ENCODE measurements around the gene PTPRO. TPM values are rescaled to one million over a fixed set of nuclear protein-coding genes. Genes with fewer than 3 reads are reported as not detected.
A peak's percentile ranks its signal among the peaks of the same experiment; 100 is the strongest.

The PTPRO gene
- total RNA-seq, 1 experiment from 2014 or later = 2.8 TPM

DNA sequence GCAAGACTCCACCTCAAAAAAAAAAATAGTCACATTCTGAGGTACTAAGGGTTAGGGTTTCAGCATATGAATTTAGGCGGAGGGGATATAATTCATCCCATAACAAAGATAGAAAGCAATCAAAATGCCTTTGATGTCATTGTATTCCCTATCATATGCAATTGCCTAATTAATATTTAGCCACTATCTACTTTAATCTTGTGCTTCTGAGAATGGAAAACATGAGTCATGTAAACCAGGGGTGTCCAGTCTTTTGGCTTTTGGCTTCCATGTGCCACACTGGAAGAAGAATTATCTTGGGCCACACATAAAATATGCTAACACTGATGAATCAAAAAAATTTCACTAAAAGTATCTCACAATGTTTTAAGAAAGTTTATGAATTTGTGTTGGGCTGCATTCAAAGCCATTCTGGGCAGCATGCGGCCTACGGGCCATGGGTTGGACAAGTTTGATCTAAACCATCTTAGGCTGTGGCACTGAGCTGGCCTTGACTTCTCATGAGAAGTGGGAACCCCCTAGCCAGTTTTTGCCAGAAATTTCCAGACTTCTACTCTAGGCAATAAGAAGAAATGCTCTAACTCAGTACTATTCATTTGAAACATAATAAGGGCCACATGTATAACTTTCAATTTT, 219.8 kb downstream of the PTPRO start:
- Histone ChIP-seq H3K4me3 (ENCODE audit: low read depth, low read length, poor library complexity, severe bottlenecking) (no peak overlapping the region), H3K4me1 (ENCODE audit: insufficient read depth, low read length, poor library complexity, severe bottlenecking) (no peaks in the 10 kb centered on the region), H3K9me3 (ENCODE audit: low read depth, low read length, poor library complexity, severe bottlenecking) (no peaks in the 10 kb centered on the region), H3K27me3 (replicated peaks; ENCODE audit: insufficient read depth, low read depth, low read length, poor library complexity) (no peaks in the 10 kb centered on the region), H3K27ac (ENCODE audit: low read depth, low read length, poor library complexity, severe bottlenecking) (no peak overlapping the region), H3K36me3 (ENCODE audit: insufficient read depth, low read length, poor library complexity, severe bottlenecking) (no peaks in the 10 kb centered on the region)
- POLR2A ChIA-PET (ENCODE audit: low non-redundant PET) = no interaction called here
- CTCF ChIA-PET = no interaction called here
- BruUV-seq (replicated peaks) = no TSS peak
- no peak for DNase-seq (ENCODE audit: low spot score)
- intact Hi-C loops (cut with micrococcal nuclease; ENCODE audit: unreplicated experiment) = no loop called here
- TF ChIP-seq, protein P1, sequence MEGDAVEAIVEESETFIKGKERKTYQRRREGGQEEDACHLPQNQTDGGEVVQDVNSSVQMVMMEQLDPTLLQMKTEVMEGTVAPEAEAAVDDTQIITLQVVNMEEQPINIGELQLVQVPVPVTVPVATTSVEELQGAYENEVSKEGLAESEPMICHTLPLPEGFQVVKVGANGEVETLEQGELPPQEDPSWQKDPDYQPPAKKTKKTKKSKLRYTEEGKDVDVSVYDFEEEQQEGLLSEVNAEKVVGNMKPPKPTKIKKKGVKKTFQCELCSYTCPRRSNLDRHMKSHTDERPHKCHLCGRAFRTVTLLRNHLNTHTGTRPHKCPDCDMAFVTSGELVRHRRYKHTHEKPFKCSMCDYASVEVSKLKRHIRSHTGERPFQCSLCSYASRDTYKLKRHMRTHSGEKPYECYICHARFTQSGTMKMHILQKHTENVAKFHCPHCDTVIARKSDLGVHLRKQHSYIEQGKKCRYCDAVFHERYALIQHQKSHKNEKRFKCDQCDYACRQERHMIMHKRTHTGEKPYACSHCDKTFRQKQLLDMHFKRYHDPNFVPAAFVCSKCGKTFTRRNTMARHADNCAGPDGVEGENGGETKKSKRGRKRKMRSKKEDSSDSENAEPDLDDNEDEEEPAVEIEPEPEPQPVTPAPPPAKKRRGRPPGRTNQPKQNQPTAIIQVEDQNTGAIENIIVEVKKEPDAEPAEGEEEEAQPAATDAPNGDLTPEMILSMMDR (conservative IDR thresholded peaks at IDR 0.05; ENCODE audit: low read depth, low read length) = no peak
- TF ChIP-seq EZH2 (IDR thresholded peaks at IDR 0.05; ENCODE audit: borderline replicate concordance, low read depth, low read length, poor library complexity, severe bottlenecking) = no peak

- TF ChIP-seq, protein P1 (conservative IDR thresholded peaks at IDR 0.05; ENCODE audit: low read depth, low read length) = no peak
- TF ChIP-seq EZH2 (IDR thresholded peaks at IDR 0.05; ENCODE audit: borderline replicate concordance, low read depth, low read length, poor library complexity, severe bottlenecking) = no peak
- CTCF ChIA-PET = no interaction called here
- H3K36me3 ChIP-seq (ENCODE audit: insufficient read depth, low read length, poor library complexity, severe bottlenecking) = no peaks in the 10 kb centered on the region
- no peaks in the 10 kb centered on the region for H3K27me3 ChIP-seq (replicated peaks; ENCODE audit: insufficient read depth, low read depth, low read length, poor library complexity)
- no TSS peak for BruUV-seq (replicated peaks)
- POLR2A ChIA-PET (ENCODE audit: low non-redundant PET) = no interaction called here
- H3K9me3 ChIP-seq (ENCODE audit: low read depth, low read length, poor library complexity, severe bottlenecking) = no peaks in the 10 kb centered on the region
- intact Hi-C loops (cut with micrococcal nuclease; ENCODE audit: unreplicated experiment) = no loop called here
- no peak overlapping the region for H3K4me3 ChIP-seq (ENCODE audit: low read depth, low read length, poor library complexity, severe bottlenecking)
- no peaks in the 10 kb centered on the region for H3K4me1 ChIP-seq (ENCODE audit: insufficient read depth, low read length, poor library complexity, severe bottlenecking)
- no peak overlapping the region for H3K27ac ChIP-seq (ENCODE audit: low read depth, low read length, poor library complexity, severe bottlenecking)
- DNase-seq (ENCODE audit: low spot score) = no peak
Measured at GRCh38 chr12:15543347-15543746, 221.0 kb downstream of the PTPRO start.

DNA sequence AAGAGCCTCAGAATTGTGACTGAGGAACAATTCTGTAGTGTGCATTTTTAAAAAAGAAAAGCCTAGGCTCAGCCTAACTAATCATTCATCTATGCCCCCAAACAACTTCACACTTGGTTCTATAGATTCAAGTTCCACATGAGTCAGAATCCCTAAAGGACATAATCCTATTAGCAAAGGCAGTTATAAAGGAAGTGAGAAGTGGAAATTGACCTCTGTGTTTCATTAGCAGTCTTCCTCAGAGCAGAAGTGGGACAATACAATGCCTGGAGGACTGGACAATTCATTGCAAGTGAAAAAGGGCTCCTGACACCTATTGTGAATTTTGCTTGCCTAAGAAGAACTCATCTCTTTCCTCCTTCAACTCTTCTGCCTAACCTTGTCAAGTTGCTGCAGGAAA, 222.3 kb downstream of the PTPRO start:
- intact Hi-C loops (cut with micrococcal nuclease; ENCODE audit: unreplicated experiment) = no loop called here
- Histone ChIP-seq H3K4me1 (ENCODE audit: insufficient read depth, low read length, poor library complexity, severe bottlenecking) (no peaks in the 10 kb centered on the region), H3K27me3 (replicated peaks; ENCODE audit: insufficient read depth, low read depth, low read length, poor library complexity) (no peaks in the 10 kb centered on the region), H3K4me3 (ENCODE audit: low read depth, low read length, poor library complexity, severe bottlenecking) (no peak overlapping the region), H3K36me3 (ENCODE audit: insufficient read depth, low read length, poor library complexity, severe bottlenecking) (no peaks in the 10 kb centered on the region), H3K27ac (ENCODE audit: low read depth, low read length, poor library complexity, severe bottlenecking) (no peak overlapping the region), H3K9me3 (ENCODE audit: low read depth, low read length, poor library complexity, severe bottlenecking) (no peaks in the 10 kb centered on the region)
- ChIA-PET CTCF (no interaction called here), POLR2A (ENCODE audit: low non-redundant PET) (no interaction called here)
- DNase-seq (ENCODE audit: low spot score) = peak; percentile 52
- TF ChIP-seq EZH2 (IDR thresholded peaks at IDR 0.05; ENCODE audit: borderline replicate concordance, low read depth, low read length, poor library complexity, severe bottlenecking) = no peak
- no TSS peak for BruUV-seq (replicated peaks)

- TF ChIP-seq, protein P1 (conservative IDR thresholded peaks at IDR 0.05; ENCODE audit: low read depth, low read length) = no peak
- TF ChIP-seq EZH2 (IDR thresholded peaks at IDR 0.05; ENCODE audit: borderline replicate concordance, low read depth, low read length, poor library complexity, severe bottlenecking) = no peak
- no TSS peak for BruUV-seq (replicated peaks)
- no peaks in the 10 kb centered on the region for H3K36me3 ChIP-seq (ENCODE audit: insufficient read depth, low read length, poor library complexity, severe bottlenecking)
- no peak for DNase-seq (ENCODE audit: low spot score)
- no peak overlapping the region for H3K4me3 ChIP-seq (ENCODE audit: low read depth, low read length, poor library complexity, severe bottlenecking)
- no peaks in the 10 kb centered on the region for H3K9me3 ChIP-seq (ENCODE audit: low read depth, low read length, poor library complexity, severe bottlenecking)
- CTCF ChIA-PET = no interaction called here
- intact Hi-C loops (cut with micrococcal nuclease; ENCODE audit: unreplicated experiment) = no loop called here
- H3K27me3 ChIP-seq (replicated peaks; ENCODE audit: insufficient read depth, low read depth, low read length, poor library complexity) = no peaks in the 10 kb centered on the region
- no peak overlapping the region for H3K27ac ChIP-seq (ENCODE audit: low read depth, low read length, poor library complexity, severe bottlenecking)
- POLR2A ChIA-PET (ENCODE audit: low non-redundant PET) = no interaction called here
- no peaks in the 10 kb centered on the region for H3K4me1 ChIP-seq (ENCODE audit: insufficient read depth, low read length, poor library complexity, severe bottlenecking)
Measured at GRCh38 chr12:15545334-15545733, 223.0 kb downstream of the PTPRO start.

Measured in A673 (cell line).